H1 (cell line): Measurements from ENCODE around the gene GPR85. TPM values are rescaled to one million over a fixed set of nuclear protein-coding genes. Genes with fewer than 3 reads are reported as not detected.

Experiments
- CTCF ChIA-PET: fragments of 300-600 bp; sonication (Branson Sonifier 250); formaldehyde crosslinking; loops from one replicate; lab custom pipeline; 2021; ENCODE audit not compliant: partially characterized antibody; lab: Charles Lee
- POLR2A ChIA-PET: fragments of 300-600 bp; sonication (Branson Sonifier 250); formaldehyde crosslinking; loops from one replicate; lab custom pipeline; 2021; ENCODE audit warnings: inconsistent platforms; ENCODE audit not compliant: partially characterized antibody; lab: Charles Lee
- DNase-seq, 2 experiments: peaks; one replicate each; pipeline versions ENCODE4 v3.0.0 to v3.0.0-alpha.2; 2010 to 2022; ENCODE audit warnings: low spot score in 2 of 2, low read depth in 1 of 2, mixed read lengths in 1 of 2
- FAIRE-seq: peaks from 2 replicates; lab custom pipeline; 2011; peaks lifted over from hg19 to GRCh38; lab: Jason Lieb, UNC
- H2AFZ ChIP-seq: 2 replicates; pipeline ENCODE4 v1.8.1; 2012; ENCODE audit warnings: low read length, inconsistent platforms
- H2AK5ac ChIP-seq: 2 replicates; pipeline ENCODE4 v1.6.1; 2013; ENCODE audit warnings: low read depth, low read length
- H2BK120ac ChIP-seq: replicated peaks from 2 replicates; pipeline ENCODE3; 2013; ENCODE audit warnings: low read depth, low read length, inconsistent platforms
- H2BK12ac ChIP-seq: 2 replicates; pipeline ENCODE4 v1.6.1; 2013; ENCODE audit warnings: low read depth, low read length
- H2BK15ac ChIP-seq: 2 replicates; pipeline ENCODE4 v1.6.1; 2013; ENCODE audit warnings: low read length
- H2BK20ac ChIP-seq: 2 replicates; pipeline ENCODE4 v1.6.1; 2013; ENCODE audit warnings: low read length
- H2BK5ac ChIP-seq: 2 replicates; pipeline ENCODE4 v1.6.1; 2013; ENCODE audit warnings: low read depth, low read length
- H3K14ac ChIP-seq: 2 replicates; pipeline ENCODE4 v1.6.1; 2013; ENCODE audit warnings: inconsistent platforms; ENCODE audit not compliant: insufficient read length
- H3K18ac ChIP-seq: 2 replicates; pipeline ENCODE4 v1.6.1; 2013; ENCODE audit warnings: low read length; ENCODE audit errors: extremely low read depth
- H3K23ac ChIP-seq: 2 replicates; pipeline ENCODE4 v1.6.1; 2013; ENCODE audit warnings: inconsistent platforms; ENCODE audit not compliant: insufficient read length
- H3K23me2 ChIP-seq: 2 replicates; pipeline ENCODE4 v1.6.1; 2013; ENCODE audit warnings: low read depth, low read length
- H3K27ac ChIP-seq: 2 replicates; pipeline ENCODE4 v1.6.1; 2011; ENCODE audit warnings: low read depth, low read length, inconsistent platforms
- H3K27me3 ChIP-seq, 4 experiments: replicated peaks in 1 of 4; 1 replicate in 1 of 4; 2 replicates in 3 of 4; pipeline versions ENCODE4 v1.6.1 to v1.8.1; 2011 to 2013; ENCODE audit warnings: low read length in 3 of 4, mild to moderate bottlenecking in 3 of 4, inconsistent platforms in 2 of 4, mixed read lengths in 2 of 4, moderate library complexity in 1 of 4; ENCODE audit not compliant: control insufficient read depth in 3 of 4, insufficient read depth in 3 of 4; ENCODE audit errors: extremely low read depth in 1 of 4
- H3K36me3 ChIP-seq, 4 experiments: 2 replicates each; pipeline versions ENCODE4 v1.6.1 to v1.8.1; 2011 to 2013; ENCODE audit warnings: mild to moderate bottlenecking in 4 of 4, low read length in 3 of 4, moderate library complexity in 2 of 4, control low read depth in 1 of 4, inconsistent platforms in 1 of 4; ENCODE audit not compliant: insufficient read depth in 4 of 4, control insufficient read depth in 2 of 4
- H3K4ac ChIP-seq: replicated peaks from 2 replicates; pipeline ENCODE3; 2013; ENCODE audit warnings: low read length, low read depth, mixed read lengths, inconsistent platforms; ENCODE audit not compliant: insufficient read length
- H3K4me1 ChIP-seq, 4 experiments: replicated peaks in 1 of 4; 1 replicate in 1 of 4; 2 replicates in 3 of 4; pipeline versions ENCODE4 v1.6.1 to v1.8.1; 2011 to 2013; ENCODE audit warnings: low read length in 3 of 4, inconsistent platforms in 2 of 4, mixed read lengths in 1 of 4; ENCODE audit not compliant: insufficient read depth in 4 of 4, control insufficient read depth in 3 of 4
- H3K4me2 ChIP-seq, 2 experiments: 2 replicates each; pipeline versions ENCODE4 v1.6.1 to v1.8.1; 2011 to 2013; ENCODE audit warnings: low read depth in 2 of 2, low read length in 2 of 2, control low read depth in 1 of 2, inconsistent platforms in 1 of 2, mild to moderate bottlenecking in 1 of 2; ENCODE audit not compliant: insufficient read depth in 1 of 2
- H3K4me3 ChIP-seq, 4 experiments: fragments of 200-600, 300-600 bp in 1 of 4; sonication (generic), shearing (Covaris generic), sonication (Bioruptor Twin) in 1 of 4; 2 replicates each; pipeline versions ENCODE4 v1.5.1 to v1.8.1; 2011 to 2016; ENCODE audit warnings: low read length in 4 of 4, low read depth in 3 of 4, control low read depth in 2 of 4, inconsistent platforms in 2 of 4, mild to moderate bottlenecking in 2 of 4, mixed read lengths in 1 of 4, moderate library complexity in 1 of 4; ENCODE audit not compliant: insufficient read depth in 2 of 4; ENCODE audit errors: extremely low read depth in 1 of 4
- H3K56ac ChIP-seq: replicated peaks from 2 replicates; pipeline ENCODE3; 2013; ENCODE audit warnings: low read depth, mild to moderate bottlenecking, mixed read lengths, low read length, inconsistent platforms; ENCODE audit not compliant: insufficient read length
- H3K79me1 ChIP-seq: 2 replicates; pipeline ENCODE4 v1.6.1; 2013; ENCODE audit warnings: low read depth, low read length, control low read depth
- H3K79me2 ChIP-seq, 2 experiments: 2 replicates each; pipeline versions ENCODE4 v1.6.1 to v1.8.1; 2012 to 2013; ENCODE audit warnings: low read length in 2 of 2, mild to moderate bottlenecking in 2 of 2, inconsistent platforms in 1 of 2; ENCODE audit not compliant: insufficient read depth in 2 of 2, control insufficient read depth in 1 of 2
- H3K9ac ChIP-seq, 4 experiments: replicated peaks in 1 of 4; 1 replicate in 1 of 4; 2 replicates in 3 of 4; pipeline versions ENCODE4 v1.6.1 to v1.8.1; 2011 to 2013; ENCODE audit warnings: low read depth in 3 of 4, low read length in 3 of 4, control low read depth in 2 of 4, mild to moderate bottlenecking in 2 of 4, moderate library complexity in 2 of 4, inconsistent platforms in 1 of 4; ENCODE audit errors: extremely low read depth in 1 of 4
- H3K9me3 ChIP-seq, 2 experiments: 2 replicates each; pipeline versions ENCODE4 v1.6.1 to v1.8.1; 2012 to 2013; ENCODE audit warnings: mild to moderate bottlenecking in 2 of 2, moderate library complexity in 2 of 2, control low read depth in 1 of 2, inconsistent platforms in 1 of 2, low read depth in 1 of 2, low read length in 1 of 2, mixed read lengths in 1 of 2; ENCODE audit not compliant: insufficient read depth in 2 of 2
- H4K20me1 ChIP-seq, 2 experiments: replicated peaks in 1 of 2; 2 replicates each; pipeline versions ENCODE3 to v1.8.1; 2011 to 2013; ENCODE audit warnings: inconsistent platforms in 2 of 2, low read length in 2 of 2, mild to moderate bottlenecking in 1 of 2; ENCODE audit not compliant: insufficient read depth in 2 of 2, control insufficient read depth in 1 of 2
- H4K5ac ChIP-seq: 2 replicates; pipeline ENCODE4 v1.6.1; 2013; ENCODE audit warnings: low read length, low read depth, mixed read lengths, inconsistent platforms; ENCODE audit not compliant: insufficient read length
- H4K8ac ChIP-seq: 2 replicates; pipeline ENCODE4 v1.8.0; 2013; ENCODE audit warnings: mild to moderate bottlenecking, moderate library complexity, low read length, inconsistent platforms; ENCODE audit not compliant: insufficient read depth; ENCODE audit errors: extremely low read depth
- H4K91ac ChIP-seq: replicated peaks from 2 replicates; pipeline ENCODE3; 2013; ENCODE audit warnings: low read length, mixed read lengths, inconsistent platforms; ENCODE audit not compliant: insufficient read length
- ASH2L ChIP-seq: fragments of 200-600, 300-600 bp; sonication (generic); IDR thresholded peaks from one replicate; pipeline ENCODE4 v1.7.1; 2017; ENCODE audit warnings: low read length
- CBX5 ChIP-seq: fragments of 300-800, 300-1000 bp; sonication (generic); IDR thresholded peaks from 2 replicates; pipeline ENCODE4 v1.7.1; 2016; ENCODE audit warnings: antibody characterized with exemption, low read length, low read depth
- CHD2 ChIP-seq: IDR thresholded peaks from 2 replicates; pipeline ENCODE4 v1.6.1; 2012; ENCODE audit warnings: low read length, improper control_type of control experiment
- EGR1 ChIP-seq: IDR thresholded peaks from 2 replicates; pipeline ENCODE4 v1.6.1; 2011; ENCODE audit warnings: low read depth, low read length, borderline replicate concordance
- JUN ChIP-seq: IDR thresholded peaks from 2 replicates; pipeline ENCODE4 v1.6.1; 2011; ENCODE audit warnings: low read depth, mild to moderate bottlenecking, improper control_type of control experiment, low read length
- KDM4A ChIP-seq: IDR thresholded peaks from one replicate; pipeline ENCODE4 v1.7.1; 2012; ENCODE audit warnings: low read depth, mild to moderate bottlenecking, moderate library complexity, low read length, inconsistent platforms; ENCODE audit not compliant: severe bottlenecking
- KDM5A ChIP-seq: fragments of 200-600 bp; IDR thresholded peaks from 2 replicates; pipeline ENCODE4 v1.7.1; 2012; ENCODE audit warnings: mild to moderate bottlenecking, low read length, inconsistent platforms, mixed read lengths
- MAFK ChIP-seq: IDR thresholded peaks from 2 replicates; pipeline ENCODE4 v1.6.1; 2012; ENCODE audit warnings: low read depth, mild to moderate bottlenecking, improper control_type of control experiment, low read length
- RBBP5 ChIP-seq: IDR thresholded peaks from 2 replicates; pipeline ENCODE4 v1.7.1; 2012; ENCODE audit warnings: low read depth, mild to moderate bottlenecking, inconsistent platforms, low read length, moderate library complexity, borderline replicate concordance
- SIN3A ChIP-seq, 2 experiments: IDR thresholded peaks in 1 of 2; conservative IDR thresholded peaks in 1 of 2; 2 replicates each; pipeline ENCODE4 v1.6.1; 2011 to 2012; ENCODE audit warnings: low read length in 2 of 2, improper control_type of control experiment in 1 of 2, low read depth in 1 of 2, mild to moderate bottlenecking in 1 of 2
- SP4 ChIP-seq: IDR thresholded peaks from 2 replicates; pipeline ENCODE4 v1.6.1; 2012; ENCODE audit warnings: low read length, inconsistent platforms
- SUZ12 ChIP-seq: fragments of 200-600 bp; sonication (generic); IDR thresholded peaks from 2 replicates; pipeline ENCODE4 v1.6.1; 2012; ENCODE audit warnings: mild to moderate bottlenecking, inconsistent platforms, low read length, moderate library complexity, mixed read lengths
- WGBS, 2 experiments: shearing (Covaris generic) in 1 of 2; methylation state at CpG; one replicate each; pipeline versions ENCODE4 v1.1.6 to v1.1.7; 2013 to 2015; ENCODE audit warnings: low lambda C conversion rate in 2 of 2, mixed read lengths in 2 of 2, inconsistent platforms in 1 of 2, low coverage in 1 of 2, missing lambda C conversion rate in 1 of 2; ENCODE audit not compliant: insufficient replicate concordance in 2 of 2, insufficient coverage in 1 of 2, insufficient read length in 1 of 2; ENCODE audit errors: extremely low coverage in 1 of 2, missing lambda C conversion rate in 1 of 2; 5-methylcytosine and 5-hydroxymethylcytosine counted together
- polyA plus RNA-seq, 7 experiments: library from polyadenylated mRNA; depleted of rRNA in 3 of 7; stranded (reverse) in 5 of 7; unstranded in 2 of 7; fragments of >200 nt in 5 of 7; fragments of 200-250 nt in 2 of 7; gene quantifications; 1 replicate in 5 of 7; 2 replicates in 1 of 7; 4 replicates in 1 of 7; pipeline versions ENCODE4 v1.2.1 to v1.2.3, GENCODE V29; 2011 to 2013; ENCODE audit warnings: missing spikeins in 2 of 7, mixed read lengths in 2 of 7
- total RNA-seq: library from RNA; stranded (reverse); fragmentation: NEBNext Ultra II Directional; extraction: Animal tissue kit (Norgen Biotek cat#: 25700); gene quantifications from 2 replicates; pipeline ENCODE4 v1.2.1, GENCODE V29; 2021
- TF ChIP-seq, protein P1 (sequence below): IDR thresholded peaks from 2 replicates; pipeline ENCODE4 v1.6.1; 2011; ENCODE audit warnings: low read depth, mild to moderate bottlenecking, low read length; ENCODE audit not compliant: insufficient read depth

GPR85 gene
- total and polyA plus RNA-seq, 2 of the 8 experiments (the other 6 are each of a cell fraction or from before 2014, with no cell fraction given): 0.11 to 0.20 TPM

DNA sequence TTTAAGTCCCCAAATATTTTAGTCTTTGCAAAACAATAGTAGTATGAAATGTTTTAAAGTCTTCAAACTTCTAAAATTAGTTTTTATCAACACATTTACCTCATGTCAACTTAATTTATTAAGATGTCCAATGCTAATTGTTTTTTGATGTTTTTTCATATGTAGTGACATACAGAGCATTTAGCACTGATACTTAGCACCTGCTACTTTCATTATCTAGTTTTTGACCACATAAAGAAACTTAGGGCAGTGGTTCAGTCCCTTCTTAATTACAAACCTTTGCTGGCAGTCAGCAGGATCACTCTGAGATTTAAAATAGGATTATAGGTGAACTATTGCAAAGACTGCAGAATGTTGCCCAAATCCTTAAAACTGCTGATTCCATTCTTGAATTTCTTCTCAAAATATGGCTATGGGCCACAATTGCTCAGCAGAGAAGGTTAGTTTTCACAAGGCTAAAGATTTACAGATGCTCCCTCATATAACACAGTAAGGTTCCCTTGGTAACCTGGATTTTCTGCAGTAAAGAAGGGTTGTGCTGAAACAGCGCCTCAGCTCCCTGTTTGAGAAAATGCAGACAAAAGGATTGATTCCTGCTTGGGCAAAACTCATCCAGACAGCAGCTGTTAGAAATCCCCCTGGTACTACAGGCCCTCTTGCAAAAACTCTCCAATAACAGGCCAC, 3.4 kb downstream of the GPR85 start:
- no peaks in the 10 kb centered on the region for H3K79me2 ChIP-seq
- H4K91ac ChIP-seq: no peak overlapping the region
- no peak overlapping the region for H3K4me2 ChIP-seq
- H4K5ac ChIP-seq: no peak overlapping the region
- H3K4me1 ChIP-seq: peaks cover 0 to 9% (median 4%) of the 10 kb centered on the region in 4 experiments; a peak in 4 of 7 replicates
- H3K56ac ChIP-seq: no peak overlapping the region
- H2AK5ac ChIP-seq: no peak overlapping the region
- H2BK12ac ChIP-seq: no peak overlapping the region
- no peak overlapping the region for H2BK5ac ChIP-seq
- H3K18ac ChIP-seq: no peak overlapping the region
- H3K79me1 ChIP-seq: no peaks in the 10 kb centered on the region
- H2BK15ac ChIP-seq: no peak overlapping the region
- WGBS, 2 experiments: 50% methylated on average over 1 of the region's 1 CpG; no CpG with 5 or more reads in 1 of the 2 experiments
- CTCF ChIA-PET: interaction anchor here (1.1 kb wide), 1 partner anchor 172 kb away, joined by 3 read pairs; no protein-coding TSS in a partner anchor
- H3K27me3 ChIP-seq: peaks cover 18 to 64% (median 43%) of the 10 kb centered on the region in 4 experiments
- no peak overlapping the region for H2AFZ ChIP-seq
- no peak overlapping the region for H2BK20ac ChIP-seq
- no peak overlapping the region for H4K8ac ChIP-seq
- DNase-seq (no peak), FAIRE-seq (no peak)
- H2BK120ac ChIP-seq: no peak overlapping the region
- H3K23me2 ChIP-seq: peaks cover 2% of the 10 kb centered on the region; the same call in 1 of the 2 replicates
- no peak overlapping the region for H3K23ac ChIP-seq
- no peak overlapping the region for H3K14ac ChIP-seq
- no peaks in the 10 kb centered on the region for H3K36me3 ChIP-seq
- no peaks in the 10 kb centered on the region for H3K9me3 ChIP-seq
- no peak overlapping the region for H3K27ac ChIP-seq
- peaks cover 0 to 4% of the 10 kb centered on the region in 2 experiments for H4K20me1 ChIP-seq
- POLR2A ChIA-PET: no interaction called here
- H3K9ac ChIP-seq: no peak overlapping the region
- no peak overlapping the region for H3K4ac ChIP-seq
- H3K4me3 ChIP-seq: no peak overlapping the region
- TF ChIP-seq KDM4A (no peak), SP4 (no peak), SUZ12 (no peak), RBBP5 (no peak), EGR1 (no peak), KDM5A (no peak), JUN (no peak), CBX5 (no peak), SIN3A (conservative IDR thresholded peaks at IDR 0.05 in 1 of 2, IDR thresholded peaks at IDR 0.05 in 1 of 2; ENCODE audit: low read depth in 1 of 2, low read length in 2 of 2) (no peak), MAFK (no peak), CHD2 (no peak), ASH2L (no peak)
- TF ChIP-seq, protein P1, sequence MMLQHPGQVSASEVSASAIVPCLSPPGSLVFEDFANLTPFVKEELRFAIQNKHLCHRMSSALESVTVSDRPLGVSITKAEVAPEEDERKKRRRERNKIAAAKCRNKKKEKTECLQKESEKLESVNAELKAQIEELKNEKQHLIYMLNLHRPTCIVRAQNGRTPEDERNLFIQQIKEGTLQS: no peak
